Stimulated activated CD8-positive, alpha-beta memory T cell treated with anti-CD3 and anti-CD28 coated beads, Interleukin-2, amount 100 ng/mL, for 1 hour (primary cell): ENCODE data around the gene TMEM40.
"Not testable (repeated sequence)": the region's sequence is repeated elsewhere in the genome, so short reads cannot be mapped to it uniquely, and the experiment has no call there.

ENCODE experiments used
- DNase-seq, 2 donors: peaks; one replicate each; pipeline ENCODE4 v3.0.0-alpha.2; 2020; ENCODE audit warnings: low read depth in 2 of 2

The TMEM40 gene

GRCh38 chr3:12751571-12751970 is 7.5 kb downstream of the TMEM40 start:
- no peak for DNase-seq

GRCh38 chr3:12750658-12751071 is 8.4 kb downstream of the TMEM40 start:
- DNase-seq = no peak

- no peak for DNase-seq
Observed at GRCh38 chr3:12750223-12750622, 8.8 kb downstream of the TMEM40 start.

GRCh38 chr3:12748477-12748876 is 10.6 kb downstream of the TMEM40 start:
- no peak for DNase-seq

- no peak for DNase-seq
Observed at GRCh38 chr3:12746419-12746818, 12.6 kb downstream of the TMEM40 start.

- no peak for DNase-seq
Observed at GRCh38 chr3:12744326-12744725, 14.7 kb downstream of the TMEM40 start.

GRCh38 chr3:12743583-12743982 is 15.5 kb downstream of the TMEM40 start:
- DNase-seq = no peak

- no peak for DNase-seq
Observed at GRCh38 chr3:12742330-12743107, 16.5 kb downstream of the TMEM40 start.

GRCh38 chr3:12741209-12741608 is 17.9 kb downstream of the TMEM40 start:
- DNase-seq = no peak

GRCh38 chr3:12737833-12738232 is 21.2 kb downstream of the TMEM40 start:
- no peak for DNase-seq

GRCh38 chr3:12737319-12737718 is 21.7 kb downstream of the TMEM40 start:
- no peak for DNase-seq

GRCh38 chr3:12734960-12735359 is 24.1 kb downstream of the TMEM40 start:
- no peak for DNase-seq

- no peak for DNase-seq
Observed at GRCh38 chr3:12733566-12733965, 25.5 kb downstream of the TMEM40 start.

GRCh38 chr3:12730506-12731242 is 28.4 kb downstream of the TMEM40 start:
- DNase-seq = no peak

- no peak for DNase-seq
Observed at GRCh38 chr3:12729051-12729651, 29.9 kb downstream of the TMEM40 start.

- DNase-seq = no peak
Observed at GRCh38 chr3:12727937-12728336, 31.1 kb downstream of the TMEM40 start.

GRCh38 chr3:12727481-12727880 is 31.6 kb downstream of the TMEM40 start:
- DNase-seq = no peak

GRCh38 chr3:12725436-12725835 is 33.6 kb downstream of the TMEM40 start:
- no peak for DNase-seq

- DNase-seq = no peak
Observed at GRCh38 chr3:12724794-12725193, 34.3 kb downstream of the TMEM40 start.

- not testable (repeated sequence) for DNase-seq
Observed at GRCh38 chr3:12723362-12723761, 35.7 kb downstream of the TMEM40 start.

- DNase-seq = no peak
Observed at GRCh38 chr3:12722226-12722625, 36.8 kb downstream of the TMEM40 start.

GRCh38 chr3:12719984-12720898 is 38.8 kb downstream of the TMEM40 start:
- DNase-seq = peak; percentile 18 to 42
